Adrenal gland (tissue), 12 donors: ENCODE measurements around the gene RUNX1. TPM values are rescaled to one million over a fixed set of nuclear protein-coding genes. Genes with fewer than 3 reads are reported as not detected.

Experiments
- DNase-seq, 7 donors: peaks; one replicate each; pipeline ENCODE4 v3.0.0-alpha.2; 2019 to 2020
- H3K27ac ChIP-seq, 5 donors: fragments of 200-600 bp; sonication (generic) in 4 of 5; 1 replicate in 3 of 5; 2 replicates in 2 of 5; pipeline versions ENCODE4 v1.5.1 to v1.8.0; 2016 to 2020; ENCODE audit warnings: mild to moderate bottlenecking in 1 of 5
- H3K27me3 ChIP-seq: fragments of 200-600 bp; 2 replicates; pipeline ENCODE4 v1.8.0; 2021
- H3K36me3 ChIP-seq, 2 donors: fragments of 200-600 bp; replicated peaks in 1 of 2; 1 replicate in 1 of 2; 2 replicates in 1 of 2; pipeline versions ENCODE4 v1.5.1 to v1.8.0; 2018 to 2022
- H3K4me1 ChIP-seq, 2 donors: fragments of 200-600 bp; replicated peaks in 1 of 2; 1 replicate in 1 of 2; 2 replicates in 1 of 2; pipeline versions ENCODE4 v1.5.1 to v1.8.0; 2018 to 2021
- H3K4me3 ChIP-seq, 4 donors: fragments of 200-600 bp; sonication (generic) in 3 of 4; one replicate each; pipeline ENCODE4 v1.5.1; 2016 to 2018
- H3K9me3 ChIP-seq, 3 donors: fragments of 200-600 bp; sonication (generic) in 1 of 3; replicated peaks in 1 of 3; 1 replicate in 2 of 3; 2 replicates in 1 of 3; pipeline versions ENCODE4 v1.5.1 to v1.8.0; 2016 to 2021
- CTCF ChIP-seq, 6 experiments: fragments of 450-650 bp in 4 of 6; fragments of 200-600 bp in 2 of 6; sonication (generic) in 1 of 6; IDR thresholded peaks; 1 replicate in 5 of 6; 2 replicates in 1 of 6; pipeline versions ENCODE4 v1.5.1 to v1.8.0; 2016 to 2021; ENCODE audit warnings: antibody characterized with exemption in 6 of 6, mild to moderate bottlenecking in 2 of 6, moderate library complexity in 1 of 6
- POLR2A ChIP-seq, 2 donors: fragments of 450-650 bp; IDR thresholded peaks; one replicate each; pipeline ENCODE4 v1.6.1; 2017; ENCODE audit warnings: antibody characterized with exemption in 2 of 2, mild to moderate bottlenecking in 2 of 2, moderate library complexity in 1 of 2
- WGBS, 4 donors: extraction: QIAGEN DNeasy Blood & Tissue Kit in 2 of 4; methylation state at CpG; one replicate each; pipeline versions ENCODE4 v1.1.5 to v1.1.7; 2013 to 2017; 5-methylcytosine and 5-hydroxymethylcytosine counted together
- intact Hi-C, 2 donors: fragments of 100-400 bp; cut with DNase I; formaldehyde crosslinking; loops; one replicate each; pipeline versions ENCODE4 v1.14.1 to v1.15.0; 2022 to 2023
- polyA plus RNA-seq, 3 donors: library from polyadenylated mRNA; stranded (reverse); fragments of 200-250 nt in 2 of 3; fragments of 350-450 nt in 1 of 3; fragmentation: Illumina TruSeq in 1 of 3; extraction: RNeasy Lipid Tissue Mini Kit (QIAGEN cat#74804) in 1 of 3; gene quantifications; one replicate each; pipeline ENCODE4 v1.2.3, GENCODE V29; 2013 to 2014
- total RNA-seq, 9 donors: library from RNA; depleted of rRNA in 4 of 9; stranded (reverse); fragments of >200 nt in 4 of 9; fragments of 120-200 nt in 1 of 9; fragmentation: NEBNext Ultra II Directional in 1 of 9; extraction: Animal tissue kit (Norgen Biotek cat#: 25700) in 1 of 9; gene quantifications; one replicate each; pipeline versions ENCODE4 v1.1.0 to v1.2.4, GENCODE V29; 2013 to 2023
- donor health status: healthy with polysubstance abuse.
- donor health status: Bipolar disorder and iron deficiency.
- donor health status: DM: yes; HTN: yes; CAD: no.
- donor health status: DM: no; HTN: no; CAD: no.
- donor health status: DM: no; HTN: no; CAD: no.
- donor health status: DM: yes; HTN: yes; CAD: no.

Gene RUNX1
- total and polyA plus RNA-seq, 12 donors, result 0.83 to 27.2 (median 8.2) TPM

- intact Hi-C loops, result loop anchor here (5.0 to 10.0 kb wide), 3 partner anchors 83 to 143 kb away; no protein-coding TSS in a partner anchor
- 1 to 2% (median 1%) methylated on average over 25 to 40 of the region's 40 CpGs for WGBS, 4 donors
These were observed 161.2 kb downstream of the RUNX1 start for GRCh38 chr21:34887725-34888568.

GRCh38 chr21:34887105-34887442, 162.0 kb downstream of the RUNX1 start:
- H3K4me1 ChIP-seq, result peaks cover 0 to 13% of the 10 kb centered on the region in 2 donors
- H3K27me3 ChIP-seq, result peaks cover 13% of the 10 kb centered on the region
- no peak for DNase-seq
- intact Hi-C loops, result loop anchor here (5.0 to 10.0 kb wide), 3 partner anchors 82 to 142 kb away; no protein-coding TSS in a partner anchor
- 2 to 10% (median 2%) methylated on average over 5 to 15 of the region's 15 CpGs for WGBS, 4 donors
- peak overlapping the region in 3 of 5 donors; percentile 93 for H3K27ac ChIP-seq
- TF ChIP-seq CTCF (IDR thresholded peaks at IDR 0.05), result no peak
- TF ChIP-seq POLR2A (IDR thresholded peaks at IDR 0.05), result no peak
- no peaks in the 10 kb centered on the region for H3K36me3 ChIP-seq
- peak overlapping the region in 2 of 4 donors; percentile 43 to 83 for H3K4me3 ChIP-seq
- no peaks in the 10 kb centered on the region for H3K9me3 ChIP-seq

More at GRCh38 chr21:34887725-34888568, 161.2 kb downstream of the RUNX1 start:
- Histone ChIP-seq H3K36me3 (no peaks in the 10 kb centered on the region), H3K27ac (peak overlapping the region; percentile 81 to 93 (median 93)), H3K4me1 (peaks cover 0 to 13% of the 10 kb centered on the region in 2 donors), H3K27me3 (peaks cover 22% of the 10 kb centered on the region), H3K4me3 (peak overlapping the region in 3 of 4 donors; percentile 15 to 83 (median 43)), H3K9me3 (no peaks in the 10 kb centered on the region)
- DNase-seq, result peak; percentile 79 to 94 (median 91)
- TF ChIP-seq POLR2A (IDR thresholded peaks at IDR 0.05) (peak in 1 of 2 donors; percentile 3), CTCF (IDR thresholded peaks at IDR 0.05) (no peak)

DNA sequence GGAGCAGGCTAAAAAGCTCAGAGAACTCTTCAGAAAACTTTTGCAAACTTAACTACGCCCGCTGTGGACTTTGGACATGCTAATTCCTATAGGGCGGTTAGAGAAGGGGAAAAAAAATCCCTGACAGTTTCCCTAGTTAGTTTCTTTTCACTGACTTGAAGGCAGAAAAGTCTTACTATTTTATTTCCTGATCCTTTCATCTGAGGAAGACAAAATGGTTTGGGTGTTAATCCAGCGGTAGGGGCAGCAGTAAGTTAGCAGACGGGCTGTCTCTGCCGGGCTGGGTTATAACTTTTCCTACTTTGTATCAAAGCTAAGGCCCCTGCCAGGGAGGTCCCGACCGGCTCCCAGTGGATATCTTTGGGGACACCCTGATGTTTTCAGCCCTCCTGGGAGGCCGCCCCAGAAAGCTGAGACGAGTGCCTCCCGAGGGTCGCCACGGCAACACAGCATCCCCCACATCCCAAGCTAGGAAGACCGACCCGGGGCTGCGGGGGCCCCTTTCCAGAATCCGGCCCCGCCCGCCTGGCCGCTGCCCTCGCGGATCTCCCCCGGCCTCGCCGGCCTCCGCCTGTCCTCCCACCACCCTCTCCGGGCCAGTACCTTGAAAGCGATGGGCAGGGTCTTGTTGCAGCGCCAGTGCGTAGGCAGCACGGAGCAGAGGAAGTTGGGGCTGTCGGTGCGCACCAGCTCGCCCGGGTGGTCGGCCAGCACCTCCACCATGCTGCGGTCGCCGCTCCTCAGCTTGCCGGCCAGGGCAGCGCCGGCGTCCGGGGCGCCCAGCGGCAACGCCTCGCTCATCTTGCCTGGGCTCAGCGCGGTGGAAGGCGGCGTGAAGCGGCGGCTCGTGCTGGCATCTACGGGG, 162.6 kb downstream of the RUNX1 start:
- H3K36me3 ChIP-seq, result no peaks in the 10 kb centered on the region
- H3K4me3 ChIP-seq, result peak overlapping the region in 3 of 4 donors; percentile 43 to 83 (median 68)
- no peaks in the 10 kb centered on the region for H3K9me3 ChIP-seq
- WGBS, 4 donors, result 0 to 4% (median 1%) methylated on average over 11 to 56 of the region's 56 CpGs
- peak in 6 of 7 donors; percentile 25 to 57 (median 38) for DNase-seq
- peak overlapping the region in 4 of 5 donors; percentile 80 to 93 (median 93) for H3K27ac ChIP-seq
- H3K4me1 ChIP-seq, result peaks cover 0 to 13% of the 10 kb centered on the region in 2 donors
- TF ChIP-seq CTCF (IDR thresholded peaks at IDR 0.05) (no peak), POLR2A (IDR thresholded peaks at IDR 0.05) (peak in 1 of 2 donors; percentile 14)
- intact Hi-C loops, result loop anchor here (5.0 to 10.0 kb wide), 3 partner anchors 82 to 142 kb away; no protein-coding TSS in a partner anchor
- H3K27me3 ChIP-seq, result peaks cover 8% of the 10 kb centered on the region
